LNCaP clone FGC (cell line): ENCODE data around the gene MEN1.
A peak's percentile ranks its signal among the peaks of the same experiment; 100 is the strongest.

Source experiments
- DNase-seq: peaks from one replicate; pipeline ENCODE4 v3.0.0-alpha.2; 2011; ENCODE audit warnings: low read depth
- H3K4me3 ChIP-seq: 2 replicates; pipeline ENCODE4 v1.5.1; 2011; ENCODE audit warnings: mild to moderate bottlenecking, low read depth, low read length, control low read depth
- CTCF ChIP-seq: IDR thresholded peaks from 2 replicates; pipeline ENCODE4 v1.5.1; 2012; ENCODE audit warnings: mild to moderate bottlenecking; ENCODE audit not compliant: control insufficient read depth, insufficient read depth; ENCODE audit errors: extremely low read depth

The MEN1 gene

GRCh38 chr11:64844330-64845128 is 34.2 kb upstream of the MEN1 start, which contains the start of gene CDC42BPG:
CDC42BPG (minus strand) TSS chr11:64844653; CDS start chr11:64844569, 84 bp downstream.
- TF ChIP-seq CTCF, result peak; percentile 83
- no peak for DNase-seq
- H3K4me3 ChIP-seq, result peak within 1 kb of the TSS; percentile 94

- H3K4me3 ChIP-seq, result peak overlapping the region; percentile 94
- DNase-seq, result no peak
- TF ChIP-seq CTCF, result no peak
These were observed 33.5 kb upstream of the MEN1 start for GRCh38 chr11:64843686-64844329.

- H3K4me3 ChIP-seq, result peak overlapping the region; percentile 94
- DNase-seq, result no peak
- TF ChIP-seq CTCF, result no peak
These were observed 32.7 kb upstream of the MEN1 start for GRCh38 chr11:64842851-64843685.

- no peak for DNase-seq
- TF ChIP-seq CTCF, result no peak
- H3K4me3 ChIP-seq, result peak overlapping the region; percentile 94
These were observed 32.0 kb upstream of the MEN1 start for GRCh38 chr11:64842366-64842759.

GRCh38 chr11:64841592-64842365 is 31.4 kb upstream of the MEN1 start:
- no peak for DNase-seq
- no peak overlapping the region for H3K4me3 ChIP-seq
- no peak for TF ChIP-seq CTCF

- H3K4me3 ChIP-seq, result no peak overlapping the region
- TF ChIP-seq CTCF, result no peak
- DNase-seq, result no peak
These were observed 29.8 kb upstream of the MEN1 start for GRCh38 chr11:64839887-64840782.
